Small intestine (tissue), 7 donors: ENCODE results near the gene CPED1. TPM values are rescaled to one million over a fixed set of nuclear protein-coding genes. Genes with fewer than 3 reads are reported as not detected.

Experiments used
- DNase-seq, 2 donors: peaks; one replicate each; pipeline versions ENCODE4 v3.0.0 to v3.0.0-alpha.2; 2013
- FAIRE-seq: peaks from 2 replicates; lab custom pipeline; 2012; peaks lifted over from hg19 to GRCh38; lab: Jason Lieb, UNC
- H3K27ac ChIP-seq, 3 donors: one replicate each; pipeline ENCODE4 v1.5.1; 2013; ENCODE audit warnings: low read length in 2 of 3, mild to moderate bottlenecking in 2 of 3, control low read depth in 1 of 3, inconsistent platforms in 1 of 3, low read depth in 1 of 3, moderate library complexity in 1 of 3
- H3K27me3 ChIP-seq, 3 donors: one replicate each; pipeline ENCODE4 v1.6.1; 2013; ENCODE audit warnings: low read length in 3 of 3, inconsistent platforms in 1 of 3; ENCODE audit not compliant: control insufficient read depth in 3 of 3, insufficient read depth in 3 of 3
- H3K36me3 ChIP-seq, 3 donors: one replicate each; pipeline ENCODE4 v1.6.1; 2013; ENCODE audit warnings: low read length in 3 of 3, inconsistent platforms in 1 of 3, low read depth in 1 of 3, mild to moderate bottlenecking in 1 of 3, moderate library complexity in 1 of 3; ENCODE audit not compliant: control insufficient read depth in 3 of 3, insufficient read depth in 2 of 3
- H3K4me1 ChIP-seq, 3 donors: one replicate each; pipeline ENCODE4 v1.6.1; 2013; ENCODE audit warnings: low read length in 2 of 3, inconsistent platforms in 1 of 3, low read depth in 1 of 3, mild to moderate bottlenecking in 1 of 3, moderate library complexity in 1 of 3; ENCODE audit not compliant: control insufficient read depth in 3 of 3, insufficient read depth in 2 of 3
- H3K4me3 ChIP-seq, 3 donors: one replicate each; pipeline ENCODE4 v1.5.1; 2013; ENCODE audit warnings: low read length in 3 of 3, control low read depth in 1 of 3, inconsistent platforms in 1 of 3, low read depth in 1 of 3, mild to moderate bottlenecking in 1 of 3, moderate library complexity in 1 of 3
- H3K9me3 ChIP-seq, 2 donors: one replicate each; pipeline ENCODE4 v1.6.1; 2013; ENCODE audit warnings: low read depth in 1 of 2, low read length in 1 of 2; ENCODE audit not compliant: control insufficient read depth in 2 of 2, insufficient read depth in 1 of 2
- WGBS, 3 donors: extraction: QIAGEN DNeasy Blood & Tissue Kit; methylation state at CpG; one replicate each; pipeline ENCODE4 v1.1.7; 2013; 5-methylcytosine and 5-hydroxymethylcytosine counted together
- polyA plus RNA-seq, 4 donors: library from polyadenylated mRNA; stranded (reverse) in 3 of 4; unstranded in 1 of 4; fragments of 200-250 nt in 3 of 4; fragments of 120-200 nt in 1 of 4; gene quantifications; one replicate each; pipeline versions ENCODE4 v1.2.1 to v1.2.3, GENCODE V29; 2013
- donor health status: healthy with polysubstance abuse.
- donor health status: control.
- donor health status: control.
- donor health status: Bipolar disorder and iron deficiency.
- donor health status: healthy.

CPED1 gene
- polyA plus RNA-seq, 4 donors = 0.22 to 8.7 (median 1.9) TPM

DNA sequence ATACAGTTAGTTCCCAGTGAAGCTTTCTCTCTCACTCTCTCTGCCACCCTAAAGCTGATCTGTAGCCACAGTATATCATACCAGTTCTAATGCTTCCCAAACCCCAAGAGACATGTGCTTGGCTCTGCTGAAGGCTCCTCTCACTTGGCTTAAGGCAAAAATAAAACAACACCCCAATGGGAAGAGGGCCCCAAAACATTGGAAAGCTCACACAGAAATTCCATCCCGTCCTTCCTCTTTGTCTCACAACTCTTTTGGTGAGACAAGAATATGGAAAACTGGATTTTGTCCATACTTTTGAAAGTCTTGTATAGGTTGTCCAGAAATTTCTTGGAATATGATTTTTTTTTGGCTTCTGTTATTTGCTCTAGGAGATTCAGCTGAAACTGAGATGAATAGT lies 284.2 kb downstream of the CPED1 start:
- FAIRE-seq (no peak), DNase-seq (no peak)
- H3K36me3 ChIP-seq = no peaks in the 10 kb centered on the region
- H3K4me1 ChIP-seq = no peaks in the 10 kb centered on the region
- H3K27me3 ChIP-seq = no peaks in the 10 kb centered on the region
- WGBS, 3 donors = 70 to 89% (median 88%) methylated on average over 1 of the region's 1 CpG
- H3K4me3 ChIP-seq = no peak overlapping the region
- no peaks in the 10 kb centered on the region for H3K9me3 ChIP-seq
- H3K27ac ChIP-seq = no peak overlapping the region

- FAIRE-seq (no peak), DNase-seq (no peak)
- 55 to 62% (median 60%) methylated on average over 2 of the region's 2 CpGs for whole genome bisulfite sequencing, 3 donors
- Histone ChIP-seq H3K4me3 (no peak overlapping the region), H3K9me3 (no peaks in the 10 kb centered on the region), H3K27ac (no peak overlapping the region), H3K4me1 (no peaks in the 10 kb centered on the region), H3K36me3 (no peaks in the 10 kb centered on the region), H3K27me3 (no peaks in the 10 kb centered on the region)
Observed at GRCh38 chr7:121273467-121274167, 285.1 kb downstream of the CPED1 start.

- H3K27me3 ChIP-seq = no peaks in the 10 kb centered on the region
- H3K4me3 ChIP-seq = no peak overlapping the region
- no peak for DNase-seq
- no peaks in the 10 kb centered on the region for H3K36me3 ChIP-seq
- H3K4me1 ChIP-seq = no peaks in the 10 kb centered on the region
- no peak for FAIRE-seq
- WGBS, 3 donors = 36 to 69% (median 62%) methylated on average over 2 of the region's 2 CpGs
- H3K27ac ChIP-seq = no peak overlapping the region
- H3K9me3 ChIP-seq = no peaks in the 10 kb centered on the region
Observed at GRCh38 chr7:121274467-121274866, 286.0 kb downstream of the CPED1 start.

DNA sequence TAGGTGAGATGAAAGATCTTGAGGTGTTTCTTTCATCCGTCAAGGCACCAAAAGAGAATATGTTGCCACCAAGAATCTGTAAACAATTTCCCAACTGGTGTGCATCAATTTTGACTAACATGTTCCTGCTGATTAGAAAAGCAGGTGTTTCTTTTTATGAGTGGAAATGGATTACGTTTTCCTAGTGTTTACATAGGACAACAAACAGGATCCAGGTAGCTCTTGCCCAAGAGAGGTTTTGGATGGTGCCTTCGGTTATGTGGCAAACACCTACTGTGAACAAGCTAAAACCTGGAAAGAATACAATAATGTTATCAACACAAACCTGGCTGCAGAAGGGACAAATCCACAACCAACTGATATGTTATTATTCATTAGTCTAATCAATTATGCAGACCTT lies 286.7 kb downstream of the CPED1 start:
- Histone ChIP-seq H3K27me3 (no peaks in the 10 kb centered on the region), H3K4me3 (no peak overlapping the region), H3K9me3 (no peaks in the 10 kb centered on the region), H3K27ac (no peak overlapping the region), H3K36me3 (no peaks in the 10 kb centered on the region), H3K4me1 (no peaks in the 10 kb centered on the region)
- DNase-seq (no peak), FAIRE-seq (no peak)
- WGBS, 3 donors = 37 to 71% (median 54%) methylated on average over 3 of the region's 3 CpGs

GRCh38 chr7:121276313-121276712 lies 287.8 kb downstream of the CPED1 start:
- Histone ChIP-seq H3K9me3 (no peaks in the 10 kb centered on the region), H3K27ac (no peak overlapping the region), H3K4me1 (no peaks in the 10 kb centered on the region), H3K27me3 (no peaks in the 10 kb centered on the region), H3K4me3 (no peak overlapping the region), H3K36me3 (no peaks in the 10 kb centered on the region)
- DNase-seq (no peak), FAIRE-seq (no peak)
- 50 to 69% (median 52%) methylated on average over 3 of the region's 3 CpGs for WGBS, 3 donors

DNA sequence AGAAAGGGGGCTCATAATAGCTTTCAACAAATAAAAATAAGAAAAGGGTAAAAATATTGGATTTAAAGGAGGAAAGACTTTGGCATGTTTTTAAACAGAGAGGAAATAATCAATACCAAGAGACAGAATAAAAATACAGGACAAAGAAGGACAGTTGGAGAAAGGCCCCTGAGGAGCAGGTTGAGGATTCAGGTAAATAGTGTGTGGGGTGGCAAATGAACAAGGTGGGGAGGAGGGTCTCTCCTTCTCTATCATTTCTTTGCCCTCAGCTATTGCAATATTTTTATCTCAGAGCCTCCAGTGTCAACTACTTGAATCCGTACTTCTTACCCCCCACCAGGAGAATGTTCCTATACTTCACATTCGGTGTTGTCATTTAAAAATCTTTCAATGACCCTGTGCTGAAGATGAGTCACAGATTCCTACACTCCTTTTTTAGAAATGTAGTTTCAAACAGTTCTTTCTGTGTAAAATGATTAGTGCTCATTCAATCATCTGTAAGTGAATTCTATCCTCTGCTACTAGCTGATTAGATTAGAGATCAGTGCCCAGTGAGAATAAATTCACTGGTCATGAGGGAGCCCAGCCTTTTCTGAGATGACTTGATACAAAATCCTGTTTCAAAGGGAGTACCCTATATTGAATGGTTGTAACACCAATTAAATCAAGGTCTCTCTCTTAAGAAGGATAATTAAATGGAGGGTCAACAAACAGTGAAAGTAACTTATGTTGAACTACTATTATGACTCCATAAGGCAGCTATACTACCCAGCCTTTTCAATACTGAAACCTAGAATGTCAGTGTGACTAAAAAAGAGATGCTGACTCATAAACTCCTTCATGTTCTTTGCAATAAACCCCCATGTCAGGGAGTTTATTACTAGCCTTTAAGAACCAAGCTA lies 289.9 kb downstream of the CPED1 start:
- WGBS, 3 donors = 61 to 82% (median 68%) methylated on average over 2 of the region's 2 CpGs

GRCh38 chr7:121279060-121279620 lies 290.6 kb downstream of the CPED1 start:
- DNase-seq (no peak), FAIRE-seq (no peak)
- Histone ChIP-seq H3K9me3 (no peaks in the 10 kb centered on the region), H3K27me3 (no peaks in the 10 kb centered on the region), H3K4me3 (no peak overlapping the region), H3K4me1 (no peaks in the 10 kb centered on the region), H3K36me3 (no peaks in the 10 kb centered on the region), H3K27ac (no peak overlapping the region)
- WGBS, 3 donors = 66 to 72% (median 71%) methylated on average over 2 of the region's 2 CpGs

More for the DNA sequence above, 289.9 kb downstream of the CPED1 start:
- FAIRE-seq (no peak), DNase-seq (no peak)
- Histone ChIP-seq H3K36me3 (no peaks in the 10 kb centered on the region), H3K9me3 (no peaks in the 10 kb centered on the region), H3K27me3 (no peaks in the 10 kb centered on the region), H3K27ac (no peak overlapping the region), H3K4me3 (no peak overlapping the region), H3K4me1 (no peaks in the 10 kb centered on the region)

DNA sequence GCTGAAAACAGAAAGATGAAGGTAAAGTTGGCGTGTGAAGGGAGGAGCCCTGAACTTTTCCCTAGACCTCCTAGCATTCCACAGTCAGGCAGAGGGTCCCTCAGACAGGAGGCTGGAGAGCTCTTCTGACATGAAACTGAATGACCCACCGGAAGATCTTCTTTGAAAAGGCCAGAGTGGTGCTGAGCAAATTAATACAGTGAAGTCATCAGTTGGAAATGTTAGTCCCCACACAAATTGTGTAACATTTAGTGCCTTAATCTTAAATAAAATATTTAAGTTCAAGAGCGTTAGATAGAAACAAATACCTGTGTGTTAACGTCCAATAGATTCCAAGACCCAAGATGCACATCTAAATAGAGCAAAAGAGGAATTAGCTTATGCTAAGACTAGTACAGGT lies 291.3 kb downstream of the CPED1 start:
- FAIRE-seq (no peak), DNase-seq (no peak)
- Histone ChIP-seq H3K27me3 (no peaks in the 10 kb centered on the region), H3K9me3 (peaks cover 0 to 4% of the 10 kb centered on the region in 2 donors), H3K4me3 (no peak overlapping the region), H3K4me1 (no peaks in the 10 kb centered on the region), H3K27ac (no peak overlapping the region), H3K36me3 (no peaks in the 10 kb centered on the region)
- WGBS, 3 donors = 78 to 85% (median 79%) methylated on average over 4 of the region's 4 CpGs
